GM10248 (cell line): ENCODE measurements around the gene BPGM.
"Not testable (repeated sequence)": the region's sequence is repeated elsewhere in the genome, so short reads cannot be mapped to it uniquely, and the experiment has no call there.

Experiments
- CTCF ChIA-PET: fragments of 300-600 bp; sonication (Branson Sonifier 250); formaldehyde crosslinking; extraction: SDS; loops from one replicate; lab custom pipeline; 2021; ENCODE audit warnings: antibody characterized with exemption; lab: Yijun Ruan, JAX
- POLR2A ChIA-PET: fragments of 350-650 bp; sonication (Branson Sonifier 250); formaldehyde crosslinking; extraction: SDS; loops from one replicate; lab custom pipeline; 2020; ENCODE audit warnings: antibody characterized with exemption; lab: Yijun Ruan, JAX
- DNase-seq: peaks from one replicate; pipeline ENCODE4 v3.0.0; 2012; ENCODE audit errors: extremely low spot score
- TF ChIP-seq, protein P1 (sequence below): IDR thresholded peaks from 2 replicates; pipeline ENCODE4 v1.5.1; 2012; ENCODE audit warnings: mild to moderate bottlenecking, low read depth; ENCODE audit errors: extremely low read depth, missing control alignments, control extremely low read depth

BPGM gene

DNA sequence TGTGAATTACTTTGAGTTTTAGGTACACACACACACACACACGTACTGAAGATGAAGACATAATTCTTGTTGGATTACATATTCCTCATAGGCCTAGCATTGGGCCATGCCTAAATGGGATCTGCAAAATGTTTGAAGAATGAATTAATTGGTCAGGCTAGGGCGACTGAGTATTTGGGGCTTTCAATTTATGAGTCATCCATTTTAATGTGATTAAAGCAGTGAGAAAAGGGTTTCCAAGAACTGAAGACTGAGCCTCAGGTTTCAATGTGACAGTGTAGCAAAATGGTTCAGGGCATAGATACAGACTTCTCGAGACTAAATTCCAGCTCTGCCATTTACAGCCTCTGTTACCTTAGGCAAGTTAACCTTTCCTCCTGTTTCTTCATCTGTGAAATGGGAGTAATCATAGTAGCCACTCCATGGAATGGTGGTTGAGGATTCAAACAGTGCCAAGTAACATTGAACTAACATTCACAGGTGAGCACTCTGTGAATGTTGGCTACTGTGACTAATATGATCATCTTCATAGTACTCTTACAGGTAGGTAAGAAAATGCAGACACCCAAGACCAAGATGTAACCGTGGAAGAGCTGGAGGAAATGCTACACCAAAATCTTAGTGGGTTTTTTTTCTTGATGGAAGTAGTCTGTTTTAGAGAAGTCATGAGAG is 7.6 kb downstream of the BPGM start:
- TF ChIP-seq, protein P1, sequence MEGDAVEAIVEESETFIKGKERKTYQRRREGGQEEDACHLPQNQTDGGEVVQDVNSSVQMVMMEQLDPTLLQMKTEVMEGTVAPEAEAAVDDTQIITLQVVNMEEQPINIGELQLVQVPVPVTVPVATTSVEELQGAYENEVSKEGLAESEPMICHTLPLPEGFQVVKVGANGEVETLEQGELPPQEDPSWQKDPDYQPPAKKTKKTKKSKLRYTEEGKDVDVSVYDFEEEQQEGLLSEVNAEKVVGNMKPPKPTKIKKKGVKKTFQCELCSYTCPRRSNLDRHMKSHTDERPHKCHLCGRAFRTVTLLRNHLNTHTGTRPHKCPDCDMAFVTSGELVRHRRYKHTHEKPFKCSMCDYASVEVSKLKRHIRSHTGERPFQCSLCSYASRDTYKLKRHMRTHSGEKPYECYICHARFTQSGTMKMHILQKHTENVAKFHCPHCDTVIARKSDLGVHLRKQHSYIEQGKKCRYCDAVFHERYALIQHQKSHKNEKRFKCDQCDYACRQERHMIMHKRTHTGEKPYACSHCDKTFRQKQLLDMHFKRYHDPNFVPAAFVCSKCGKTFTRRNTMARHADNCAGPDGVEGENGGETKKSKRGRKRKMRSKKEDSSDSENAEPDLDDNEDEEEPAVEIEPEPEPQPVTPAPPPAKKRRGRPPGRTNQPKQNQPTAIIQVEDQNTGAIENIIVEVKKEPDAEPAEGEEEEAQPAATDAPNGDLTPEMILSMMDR, result no peak
- CTCF ChIA-PET, result interaction anchor here (0.7 to 1.5 kb wide), 3 partner anchors 9 to 15 kb away, joined by 3 to 4 read pairs (median 3); no protein-coding TSS in a partner anchor
- DNase-seq, result no peak
- POLR2A ChIA-PET, result no interaction called here

DNA sequence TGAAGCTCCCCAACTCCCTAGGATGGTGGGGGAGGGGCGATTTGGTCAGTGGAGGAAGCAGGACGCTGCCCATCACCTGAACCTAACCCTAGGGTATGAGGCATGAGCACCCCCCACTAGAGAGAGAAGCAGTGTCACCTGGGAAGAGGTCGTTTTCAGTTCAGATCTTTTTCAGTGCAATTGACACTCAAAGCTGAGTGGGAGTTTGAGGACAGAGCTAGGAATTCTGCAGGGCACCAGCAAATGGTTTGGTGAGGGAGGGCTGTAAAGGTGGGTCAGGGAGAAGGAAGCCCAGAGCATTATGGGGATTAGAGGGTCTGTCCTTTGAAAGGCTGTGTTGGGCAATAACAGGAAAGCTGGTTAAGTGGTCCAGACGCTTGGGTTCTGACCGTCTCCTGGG is 10.9 kb downstream of the BPGM start:
- ChIA-PET CTCF (interaction anchor here (0.7 to 3.0 kb wide), 8 partner anchors 9 to 624 kb away, joined by 3 to 8 read pairs (median 3); no protein-coding TSS in a partner anchor), POLR2A (interaction anchor here (2.1 kb wide), 1 partner anchor 11 kb away, joined by 9 read pairs; the partner anchor contains the start of gene BPGM)
- DNase-seq, result no peak
- TF ChIP-seq, protein P1, result no peak

DNA sequence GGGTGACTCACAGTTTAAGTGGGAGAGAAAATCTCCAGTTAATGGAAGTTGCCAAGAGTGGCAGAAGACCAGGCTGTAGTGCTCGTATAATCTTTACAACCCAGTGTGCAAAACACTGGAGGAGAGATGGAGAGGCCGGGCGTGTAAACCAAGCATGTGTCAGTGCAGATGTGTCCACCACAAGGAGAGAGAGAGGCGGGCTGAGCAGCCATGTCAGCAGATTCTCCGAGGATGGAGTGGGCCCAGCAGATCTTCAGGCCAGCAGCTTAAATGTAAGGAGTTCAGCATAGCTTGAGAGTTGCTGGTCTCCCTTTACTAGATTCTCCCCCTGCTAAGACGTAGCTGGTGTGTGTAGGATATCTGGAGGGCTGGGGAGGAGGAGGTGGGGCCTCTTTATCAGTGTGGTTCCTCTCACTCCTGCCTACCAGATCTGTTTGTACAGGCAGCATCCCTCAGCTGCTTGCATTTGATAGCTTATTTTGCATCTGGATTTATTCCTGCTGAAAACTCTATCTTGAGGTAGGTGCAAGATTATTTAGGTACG is 13.7 kb downstream of the BPGM start:
- ChIA-PET POLR2A (interaction anchor here (1.2 kb wide), 1 partner anchor 12 kb away, joined by 7 read pairs; no protein-coding TSS in a partner anchor), CTCF (interaction anchor here (1.3 to 3.6 kb wide), 3 partner anchors 12 to 26 kb away, joined by 3 to 15 read pairs (median 3); no protein-coding TSS in a partner anchor)
- TF ChIP-seq, protein P1, result no peak

DNA sequence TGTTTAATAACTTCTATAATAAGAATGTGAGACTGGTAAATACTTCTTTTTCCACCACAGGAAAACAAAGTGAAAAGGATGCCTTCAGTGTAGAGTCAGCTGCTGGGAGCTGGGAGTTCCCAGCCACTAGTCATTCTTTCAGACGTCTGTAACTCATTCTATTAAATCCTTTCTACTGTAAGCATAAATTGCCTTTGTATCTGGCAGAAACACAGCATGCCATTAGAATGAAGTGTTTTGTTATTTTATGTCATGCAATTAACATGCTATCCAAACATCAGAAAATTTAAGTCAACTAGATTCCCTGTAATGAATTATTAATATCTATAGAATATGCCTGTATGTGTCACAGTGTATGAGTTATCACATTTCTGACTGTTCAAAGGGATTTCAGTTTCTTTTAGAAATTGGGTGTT is 14.3 kb downstream of the BPGM start:
- ChIA-PET POLR2A (interaction anchor here (1.2 kb wide), 1 partner anchor 13 kb away, joined by 7 read pairs; no protein-coding TSS in a partner anchor), CTCF (interaction anchor here (1.3 to 3.6 kb wide), 3 partner anchors 12 to 27 kb away, joined by 3 to 15 read pairs (median 3); no protein-coding TSS in a partner anchor)
- TF ChIP-seq, protein P1, result no peak
- DNase-seq, result no peak

More for the DNA sequence above, 13.7 kb downstream of the BPGM start:
- DNase-seq, result no peak

DNA sequence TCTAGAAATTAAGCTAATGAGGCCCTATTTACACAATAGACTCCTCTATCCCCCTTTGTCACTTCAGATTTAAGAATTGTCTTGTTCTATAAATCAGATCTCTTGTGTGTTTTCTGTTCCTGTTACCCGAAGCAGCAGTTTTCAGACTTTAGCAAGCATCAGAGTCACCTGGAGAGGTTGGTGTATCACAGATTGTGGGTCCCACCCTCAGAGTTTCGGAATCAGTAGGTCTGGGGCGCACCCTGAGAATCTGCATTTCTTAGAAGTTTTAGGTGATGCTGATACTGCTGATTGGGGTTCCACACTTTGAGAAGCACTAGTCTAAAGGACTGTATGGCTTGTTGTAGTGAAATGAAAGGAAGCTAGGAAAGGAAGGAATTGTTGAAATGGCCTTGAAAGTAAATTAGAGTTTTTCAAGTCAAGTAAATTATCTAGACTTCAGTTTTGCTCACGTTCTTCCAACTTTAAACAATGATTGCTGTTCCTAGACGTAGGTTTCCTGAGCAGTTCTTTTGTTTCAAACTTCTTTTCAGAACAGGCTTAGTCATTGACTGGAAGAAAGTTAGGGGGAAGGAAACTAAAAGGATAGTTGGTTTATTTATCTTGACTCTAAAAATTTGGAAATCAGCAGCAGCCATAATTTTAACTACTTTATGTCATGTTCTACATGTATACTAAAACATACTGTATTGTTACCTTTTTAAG is 15.7 kb downstream of the BPGM start:
- TF ChIP-seq, protein P1, result no peak
- ChIA-PET POLR2A (no interaction called here), CTCF (interaction anchor here (1.3 to 3.6 kb wide), 3 partner anchors 9 to 16 kb away, joined by 3 to 15 read pairs (median 4); no protein-coding TSS in a partner anchor)
- DNase-seq, result no peak

DNA sequence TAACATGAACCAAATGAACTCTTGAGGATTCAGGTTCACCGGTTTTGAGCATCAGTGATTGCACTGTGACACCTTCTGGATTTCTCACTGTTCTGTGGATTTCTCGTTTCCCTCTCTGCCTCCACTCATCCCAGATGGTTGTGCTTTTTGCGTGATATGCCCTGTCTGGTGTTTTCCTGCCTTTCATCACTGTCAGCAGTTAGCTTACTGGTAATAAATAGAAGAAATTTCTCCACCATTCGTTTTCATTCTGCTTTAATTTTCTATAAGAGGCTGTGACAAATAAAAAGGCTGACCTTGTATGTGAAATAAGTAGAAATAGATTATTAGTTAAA is 16.2 kb downstream of the BPGM start:
- DNase-seq, result no peak
- TF ChIP-seq, protein P1, result no peak
- ChIA-PET POLR2A (no interaction called here), CTCF (interaction anchor here (1.2 to 1.3 kb wide), 2 partner anchors 8 to 88 kb away, joined by 3 to 4 read pairs; no protein-coding TSS in a partner anchor)

DNA sequence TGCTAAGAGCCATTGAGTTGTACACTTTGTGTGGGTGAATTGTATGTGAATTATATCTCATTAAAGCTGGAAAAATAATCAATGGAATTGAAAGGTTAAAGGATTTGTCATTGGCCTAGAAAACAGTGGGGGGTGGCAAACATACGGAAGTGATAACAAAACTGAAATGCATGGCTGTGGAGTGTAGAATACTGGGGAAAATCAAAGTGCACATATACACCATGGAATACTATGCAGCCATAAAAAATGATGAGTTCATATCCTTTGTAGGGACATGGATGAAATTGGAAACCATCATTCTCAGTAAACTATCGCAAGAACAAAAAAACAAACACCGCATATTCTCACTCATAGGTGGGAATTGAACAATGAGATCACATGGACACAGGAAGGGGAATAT is 18.4 kb downstream of the BPGM start:
- POLR2A ChIA-PET, DNase-seq, CTCF ChIA-PET: not testable (repeated sequence)
